SK-N-SH treated with all-trans-retinoic acid at 6 μM for 48 hours (cell line): Measurements from ENCODE around the gene BCO2.
A peak's percentile ranks its signal among the peaks of the same experiment; 100 is the strongest.

Experiments
- ATAC-seq: fragments of 200-7000 bp; cut with Tn5 transposase; 3 replicates; pipeline ENCODE4 v1.9.1; 2020; ENCODE audit warnings: mild to moderate bottlenecking, moderate library complexity
- ARNTL ChIP-seq: fragments of 450-650 bp; formaldehyde crosslinking; IDR thresholded peaks from 2 replicates; pipeline ENCODE4 v1.5.0; 2020; ENCODE audit warnings: low read depth, mild to moderate bottlenecking, moderate library complexity, borderline replicate concordance
- BACH2 ChIP-seq: fragments of 250-450 bp; sonication (Bioruptor Pico); IDR thresholded peaks from 2 replicates; pipeline ENCODE4 v1.9.0; 2021; ENCODE audit warnings: mild to moderate bottlenecking, borderline replicate concordance
- CSDC2 ChIP-seq: fragments of 250-450 bp; sonication (Bioruptor Pico); IDR thresholded peaks from 2 replicates; pipeline ENCODE4 v1.5.0; 2020; ENCODE audit warnings: mild to moderate bottlenecking, moderate library complexity
- ESRRG ChIP-seq: fragments of 250-450 bp; sonication (Bioruptor Pico); IDR thresholded peaks from 2 replicates; pipeline ENCODE4 v1.6.1; 2021; ENCODE audit warnings: mild to moderate bottlenecking
- ISL1 ChIP-seq: fragments of 250-450 bp; sonication (Bioruptor Pico); IDR thresholded peaks from 2 replicates; pipeline ENCODE4 v2.1.2; 2022; ENCODE audit warnings: mild to moderate bottlenecking, moderate library complexity
- OSR1 ChIP-seq: fragments of 250-450 bp; sonication (Bioruptor Pico); IDR thresholded peaks from 2 replicates; pipeline ENCODE4 v1.8.0; 2022; ENCODE audit warnings: moderate library complexity, mild to moderate bottlenecking, inconsistent platforms
- PPARA ChIP-seq: fragments of 250-450 bp; sonication (Bioruptor Pico); IDR thresholded peaks from 2 replicates; pipeline ENCODE4 v1.5.0; 2020; ENCODE audit warnings: mild to moderate bottlenecking, borderline replicate concordance
- RARB ChIP-seq: fragments of 250-450 bp; sonication (Bioruptor Pico); IDR thresholded peaks from 2 replicates; pipeline ENCODE4 v1.8.0; 2021; ENCODE audit warnings: mild to moderate bottlenecking, moderate library complexity
- SNAI2 ChIP-seq: fragments of 250-450 bp; sonication (Bioruptor Pico); IDR thresholded peaks from 2 replicates; pipeline ENCODE4 v1.5.0; 2020; ENCODE audit warnings: mild to moderate bottlenecking, moderate library complexity
- TOX ChIP-seq: fragments of 250-450 bp; sonication (Bioruptor Pico); IDR thresholded peaks from 2 replicates; pipeline ENCODE4 v1.8.0; 2021; ENCODE audit warnings: mild to moderate bottlenecking, moderate library complexity, borderline replicate concordance
- ZFP3 ChIP-seq: fragments of 250-450 bp; sonication (Bioruptor Pico); IDR thresholded peaks from 2 replicates; pipeline ENCODE4 v1.5.0; 2020; ENCODE audit warnings: mild to moderate bottlenecking, moderate library complexity
- ZFP30 ChIP-seq: fragments of 450-650 bp; formaldehyde crosslinking; IDR thresholded peaks from 2 replicates; pipeline ENCODE4 v1.5.0; 2022; ENCODE audit warnings: mild to moderate bottlenecking, moderate library complexity
- ZNF565 ChIP-seq: fragments of 450-650 bp; formaldehyde crosslinking; conservative IDR thresholded peaks from 2 replicates; pipeline ENCODE4 v1.5.0; 2020; ENCODE audit warnings: low read depth, mild to moderate bottlenecking, moderate library complexity
- ZNF8 ChIP-seq: fragments of 450-650 bp; formaldehyde crosslinking; IDR thresholded peaks from 2 replicates; pipeline ENCODE4 v1.5.0; 2020; ENCODE audit warnings: mild to moderate bottlenecking, moderate library complexity
- TF ChIP-seq, protein P1 (sequence below): fragments of 250-450 bp; sonication (Bioruptor Pico); IDR thresholded peaks from 2 replicates; pipeline ENCODE4 v1.8.0; 2021; ENCODE audit warnings: low read depth, mild to moderate bottlenecking, moderate library complexity, borderline replicate concordance
- TF ChIP-seq, protein P2 (sequence below): fragments of 250-450 bp; sonication (Bioruptor Pico); IDR thresholded peaks from 2 replicates; pipeline ENCODE4 v1.8.0; 2020; ENCODE audit warnings: mild to moderate bottlenecking, moderate library complexity, borderline replicate concordance
- TF ChIP-seq, protein P3 (sequence below): fragments of 250-450 bp; sonication (Bioruptor Pico); IDR thresholded peaks from 2 replicates; pipeline ENCODE4 v1.5.1; 2020; ENCODE audit warnings: low read depth, mild to moderate bottlenecking, moderate library complexity
- TF ChIP-seq, protein P4 (sequence below): fragments of 250-450 bp; sonication (Bioruptor Pico); IDR thresholded peaks from 2 replicates; pipeline ENCODE4 v1.5.0; 2020; ENCODE audit warnings: mild to moderate bottlenecking, moderate library complexity
- TF ChIP-seq, protein P5 (sequence below): fragments of 250-450 bp; sonication (Bioruptor Pico); IDR thresholded peaks from 2 replicates; pipeline ENCODE4 v1.5.1; 2021; ENCODE audit warnings: mild to moderate bottlenecking, moderate library complexity

Gene BCO2, protein sequence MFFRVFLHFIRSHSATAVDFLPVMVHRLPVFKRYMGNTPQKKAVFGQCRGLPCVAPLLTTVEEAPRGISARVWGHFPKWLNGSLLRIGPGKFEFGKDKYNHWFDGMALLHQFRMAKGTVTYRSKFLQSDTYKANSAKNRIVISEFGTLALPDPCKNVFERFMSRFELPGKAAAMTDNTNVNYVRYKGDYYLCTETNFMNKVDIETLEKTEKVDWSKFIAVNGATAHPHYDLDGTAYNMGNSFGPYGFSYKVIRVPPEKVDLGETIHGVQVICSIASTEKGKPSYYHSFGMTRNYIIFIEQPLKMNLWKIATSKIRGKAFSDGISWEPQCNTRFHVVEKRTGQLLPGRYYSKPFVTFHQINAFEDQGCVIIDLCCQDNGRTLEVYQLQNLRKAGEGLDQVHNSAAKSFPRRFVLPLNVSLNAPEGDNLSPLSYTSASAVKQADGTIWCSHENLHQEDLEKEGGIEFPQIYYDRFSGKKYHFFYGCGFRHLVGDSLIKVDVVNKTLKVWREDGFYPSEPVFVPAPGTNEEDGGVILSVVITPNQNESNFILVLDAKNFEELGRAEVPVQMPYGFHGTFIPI

DNA sequence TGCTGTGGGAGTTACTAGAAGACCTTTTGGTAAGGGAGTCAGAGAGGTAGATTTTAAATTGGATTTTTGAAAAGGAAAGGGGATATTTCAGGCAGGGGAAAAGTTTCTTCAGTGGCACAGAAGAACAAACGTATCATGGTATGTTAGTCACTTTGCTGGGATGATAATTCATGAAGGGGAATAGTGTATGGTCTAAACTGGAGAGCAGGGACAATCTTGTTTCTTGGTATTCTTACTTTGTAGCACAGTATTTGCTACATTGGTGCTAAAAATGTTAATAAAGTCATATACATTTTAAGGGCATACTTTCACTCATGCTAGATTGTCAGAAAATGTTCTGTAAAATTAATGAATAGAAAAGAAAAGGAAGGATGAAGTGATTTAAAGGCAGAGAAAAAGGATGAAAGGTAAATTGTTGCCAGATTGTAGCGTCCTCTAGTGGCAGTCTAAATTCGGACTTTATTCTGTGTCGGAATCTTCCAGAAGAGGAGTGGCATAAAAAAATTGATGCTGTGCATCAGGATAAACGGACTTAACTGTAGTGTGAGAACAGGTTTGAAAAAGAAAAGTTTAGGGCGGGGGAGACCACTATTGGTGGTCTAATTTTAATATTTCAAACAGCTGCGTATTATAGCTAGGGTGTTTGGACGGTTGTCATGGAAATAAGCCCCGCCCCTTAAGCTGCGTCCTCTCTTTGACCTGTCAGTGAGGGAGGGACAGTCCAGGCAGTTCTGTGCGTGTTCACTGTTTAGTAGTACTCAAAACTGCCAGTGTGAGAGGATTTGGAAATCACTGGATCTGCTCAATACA, at the start of gene BCO2:
Gene BCO2, plus strand, starts transcription at position 724 of the 810 bp plus-strand sequence. CDS start 90 bp downstream, outside the sequence.
- peak; percentile 95 for ATAC-seq
- TF ChIP-seq PPARA (CRISPR knock-in tag), result no peak
- TF ChIP-seq ZNF8 (CRISPR knock-in tag), result no peak
- TF ChIP-seq, protein P1, sequence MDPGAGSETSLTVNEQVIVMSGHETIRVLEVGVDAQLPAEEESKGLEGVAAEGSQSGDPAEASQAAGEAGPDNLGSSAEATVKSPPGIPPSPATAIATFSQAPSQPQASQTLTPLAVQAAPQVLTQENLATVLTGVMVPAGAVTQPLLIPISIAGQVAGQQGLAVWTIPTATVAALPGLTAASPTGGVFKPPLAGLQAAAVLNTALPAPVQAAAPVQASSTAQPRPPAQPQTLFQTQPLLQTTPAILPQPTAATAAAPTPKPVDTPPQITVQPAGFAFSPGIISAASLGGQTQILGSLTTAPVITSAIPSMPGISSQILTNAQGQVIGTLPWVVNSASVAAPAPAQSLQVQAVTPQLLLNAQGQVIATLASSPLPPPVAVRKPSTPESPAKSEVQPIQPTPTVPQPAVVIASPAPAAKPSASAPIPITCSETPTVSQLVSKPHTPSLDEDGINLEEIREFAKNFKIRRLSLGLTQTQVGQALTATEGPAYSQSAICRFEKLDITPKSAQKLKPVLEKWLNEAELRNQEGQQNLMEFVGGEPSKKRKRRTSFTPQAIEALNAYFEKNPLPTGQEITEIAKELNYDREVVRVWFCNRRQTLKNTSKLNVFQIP (CRISPR knock-in tag), result no peak
- TF ChIP-seq BACH2 (CRISPR knock-in tag), result no peak
- TF ChIP-seq, protein P2, sequence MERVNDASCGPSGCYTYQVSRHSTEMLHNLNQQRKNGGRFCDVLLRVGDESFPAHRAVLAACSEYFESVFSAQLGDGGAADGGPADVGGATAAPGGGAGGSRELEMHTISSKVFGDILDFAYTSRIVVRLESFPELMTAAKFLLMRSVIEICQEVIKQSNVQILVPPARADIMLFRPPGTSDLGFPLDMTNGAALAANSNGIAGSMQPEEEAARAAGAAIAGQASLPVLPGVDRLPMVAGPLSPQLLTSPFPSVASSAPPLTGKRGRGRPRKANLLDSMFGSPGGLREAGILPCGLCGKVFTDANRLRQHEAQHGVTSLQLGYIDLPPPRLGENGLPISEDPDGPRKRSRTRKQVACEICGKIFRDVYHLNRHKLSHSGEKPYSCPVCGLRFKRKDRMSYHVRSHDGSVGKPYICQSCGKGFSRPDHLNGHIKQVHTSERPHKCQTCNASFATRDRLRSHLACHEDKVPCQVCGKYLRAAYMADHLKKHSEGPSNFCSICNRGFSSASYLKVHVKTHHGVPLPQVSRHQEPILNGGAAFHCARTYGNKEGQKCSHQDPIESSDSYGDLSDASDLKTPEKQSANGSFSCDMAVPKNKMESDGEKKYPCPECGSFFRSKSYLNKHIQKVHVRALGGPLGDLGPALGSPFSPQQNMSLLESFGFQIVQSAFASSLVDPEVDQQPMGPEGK, result no peak
- TF ChIP-seq SNAI2 (CRISPR knock-in tag), result no peak
- TF ChIP-seq, all 23 proteins: peak for 0

DNA sequence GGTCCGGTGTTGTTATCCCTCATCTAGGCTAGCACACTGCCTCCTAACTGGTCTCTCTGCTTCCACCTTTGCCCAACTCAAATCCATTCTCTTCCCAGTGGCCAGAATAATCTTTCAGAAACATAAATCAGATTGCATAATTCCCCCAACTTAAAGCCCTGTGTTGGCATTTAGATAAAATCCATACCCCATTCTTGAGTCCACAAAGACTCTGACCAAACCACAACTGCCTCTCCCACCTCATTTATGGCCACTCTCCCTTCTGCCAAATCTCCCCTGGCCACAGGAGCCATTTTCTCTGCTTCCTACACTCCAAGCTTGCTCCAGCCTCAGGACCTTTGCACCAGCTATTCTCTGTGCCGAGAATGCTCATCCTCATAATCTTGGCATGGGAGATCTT, 48.3 kb upstream of the BCO2 start:
- ATAC-seq, result no peak
- TF ChIP-seq CSDC2 (no peak), ESRRG (no peak), TOX (CRISPR knock-in tag) (no peak), ZFP30 (CRISPR knock-in tag) (no peak), ZNF565 (CRISPR knock-in tag) (no peak)
- TF ChIP-seq, protein P3, sequence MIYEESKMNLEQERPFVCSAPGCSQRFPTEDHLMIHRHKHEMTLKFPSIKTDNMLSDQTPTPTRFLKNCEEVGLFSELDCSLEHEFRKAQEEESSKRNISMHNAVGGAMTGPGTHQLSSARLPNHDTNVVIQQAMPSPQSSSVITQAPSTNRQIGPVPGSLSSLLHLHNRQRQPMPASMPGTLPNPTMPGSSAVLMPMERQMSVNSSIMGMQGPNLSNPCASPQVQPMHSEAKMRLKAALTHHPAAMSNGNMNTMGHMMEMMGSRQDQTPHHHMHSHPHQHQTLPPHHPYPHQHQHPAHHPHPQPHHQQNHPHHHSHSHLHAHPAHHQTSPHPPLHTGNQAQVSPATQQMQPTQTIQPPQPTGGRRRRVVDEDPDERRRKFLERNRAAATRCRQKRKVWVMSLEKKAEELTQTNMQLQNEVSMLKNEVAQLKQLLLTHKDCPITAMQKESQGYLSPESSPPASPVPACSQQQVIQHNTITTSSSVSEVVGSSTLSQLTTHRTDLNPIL, result no peak

DNA sequence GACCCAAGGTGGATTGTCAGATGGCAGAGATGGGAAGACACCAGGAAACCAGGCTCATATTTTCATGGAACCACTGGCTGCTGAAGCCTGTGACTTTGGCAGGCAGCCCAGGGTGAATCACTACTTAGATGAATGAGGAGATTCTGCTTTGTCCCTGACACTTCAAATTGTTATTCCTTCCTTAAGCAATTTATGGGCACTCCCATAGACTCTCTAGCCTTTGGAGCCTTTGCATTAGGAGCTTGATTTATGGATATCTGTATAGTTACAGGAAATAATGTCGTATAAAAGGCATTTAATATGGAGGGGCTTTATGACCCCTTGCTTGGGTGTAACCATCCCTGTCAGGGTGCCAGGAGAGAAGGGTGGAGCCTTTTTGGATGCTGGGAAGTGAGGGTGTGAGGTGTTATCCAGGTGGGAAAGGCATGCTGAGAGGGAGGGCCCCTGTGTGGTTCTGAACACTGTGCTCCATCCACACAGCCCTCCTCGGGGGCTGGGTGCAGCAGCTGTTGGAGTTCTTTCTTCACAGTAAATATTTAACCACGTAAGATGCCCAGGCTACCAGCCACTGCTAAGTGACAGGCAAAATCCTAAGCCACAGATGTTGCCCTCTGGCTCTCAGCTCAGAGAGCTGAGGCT, 46.7 kb upstream of the BCO2 start:
- peak; percentile 96 for ATAC-seq
- no peak for TF ChIP-seq RARB (CRISPR knock-in tag)
- no peak for TF ChIP-seq SNAI2 (CRISPR knock-in tag)
- TF ChIP-seq, protein P4, sequence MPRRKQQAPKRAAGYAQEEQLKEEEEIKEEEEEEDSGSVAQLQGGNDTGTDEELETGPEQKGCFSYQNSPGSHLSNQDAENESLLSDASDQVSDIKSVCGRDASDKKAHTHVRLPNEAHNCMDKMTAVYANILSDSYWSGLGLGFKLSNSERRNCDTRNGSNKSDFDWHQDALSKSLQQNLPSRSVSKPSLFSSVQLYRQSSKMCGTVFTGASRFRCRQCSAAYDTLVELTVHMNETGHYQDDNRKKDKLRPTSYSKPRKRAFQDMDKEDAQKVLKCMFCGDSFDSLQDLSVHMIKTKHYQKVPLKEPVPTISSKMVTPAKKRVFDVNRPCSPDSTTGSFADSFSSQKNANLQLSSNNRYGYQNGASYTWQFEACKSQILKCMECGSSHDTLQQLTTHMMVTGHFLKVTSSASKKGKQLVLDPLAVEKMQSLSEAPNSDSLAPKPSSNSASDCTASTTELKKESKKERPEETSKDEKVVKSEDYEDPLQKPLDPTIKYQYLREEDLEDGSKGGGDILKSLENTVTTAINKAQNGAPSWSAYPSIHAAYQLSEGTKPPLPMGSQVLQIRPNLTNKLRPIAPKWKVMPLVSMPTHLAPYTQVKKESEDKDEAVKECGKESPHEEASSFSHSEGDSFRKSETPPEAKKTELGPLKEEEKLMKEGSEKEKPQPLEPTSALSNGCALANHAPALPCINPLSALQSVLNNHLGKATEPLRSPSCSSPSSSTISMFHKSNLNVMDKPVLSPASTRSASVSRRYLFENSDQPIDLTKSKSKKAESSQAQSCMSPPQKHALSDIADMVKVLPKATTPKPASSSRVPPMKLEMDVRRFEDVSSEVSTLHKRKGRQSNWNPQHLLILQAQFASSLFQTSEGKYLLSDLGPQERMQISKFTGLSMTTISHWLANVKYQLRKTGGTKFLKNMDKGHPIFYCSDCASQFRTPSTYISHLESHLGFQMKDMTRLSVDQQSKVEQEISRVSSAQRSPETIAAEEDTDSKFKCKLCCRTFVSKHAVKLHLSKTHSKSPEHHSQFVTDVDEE (CRISPR knock-in tag), result no peak
- TF ChIP-seq, protein P2, result peak; percentile 61; the same call in 1 of the 2 replicates
- TF ChIP-seq ZFP30 (CRISPR knock-in tag), result no peak
- TF ChIP-seq, protein P5, sequence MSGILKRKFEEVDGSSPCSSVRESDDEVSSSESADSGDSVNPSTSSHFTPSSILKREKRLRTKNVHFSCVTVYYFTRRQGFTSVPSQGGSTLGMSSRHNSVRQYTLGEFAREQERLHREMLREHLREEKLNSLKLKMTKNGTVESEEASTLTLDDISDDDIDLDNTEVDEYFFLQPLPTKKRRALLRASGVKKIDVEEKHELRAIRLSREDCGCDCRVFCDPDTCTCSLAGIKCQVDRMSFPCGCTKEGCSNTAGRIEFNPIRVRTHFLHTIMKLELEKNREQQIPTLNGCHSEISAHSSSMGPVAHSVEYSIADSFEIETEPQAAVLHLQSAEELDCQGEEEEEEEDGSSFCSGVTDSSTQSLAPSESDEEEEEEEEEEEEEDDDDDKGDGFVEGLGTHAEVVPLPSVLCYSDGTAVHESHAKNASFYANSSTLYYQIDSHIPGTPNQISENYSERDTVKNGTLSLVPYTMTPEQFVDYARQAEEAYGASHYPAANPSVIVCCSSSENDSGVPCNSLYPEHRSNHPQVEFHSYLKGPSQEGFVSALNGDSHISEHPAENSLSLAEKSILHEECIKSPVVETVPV (CRISPR knock-in tag), result no peak
- TF ChIP-seq ARNTL (CRISPR knock-in tag), result no peak
- TF ChIP-seq ESRRG, result no peak
- 0 out of 2 replicates have a peak, but pooled peaks have one; percentile 3 for TF ChIP-seq ZFP3 (CRISPR knock-in tag)
- TF ChIP-seq OSR1 (CRISPR knock-in tag), result no peak
- TF ChIP-seq, protein P1 (CRISPR knock-in tag), result no peak
- TF ChIP-seq, protein P3, result no peak
- no peak; the same call in 1 of the 2 replicates for TF ChIP-seq TOX (CRISPR knock-in tag)
- peak; percentile 85 for TF ChIP-seq ISL1
